Keratinocyte (primary cell): ENCODE data around the gene PLA2R1. TPM values are rescaled to one million over a fixed set of nuclear protein-coding genes. Genes with fewer than 3 reads are reported as not detected.

Source experiments
- DNase-seq: peaks from one replicate; pipeline ENCODE4 v3.0.0-alpha.2; 2011; ENCODE audit warnings: low read depth, missing footprints, low spot score
- FAIRE-seq: peaks from 2 replicates; lab custom pipeline; 2011; peaks lifted over from hg19 to GRCh38; lab: Jason Lieb, UNC
- H2AFZ ChIP-seq: 2 replicates; pipeline ENCODE4 v1.6.0; 2012; ENCODE audit warnings: low read length, control low read depth, inconsistent platforms; ENCODE audit not compliant: control insufficient read depth
- H3K27ac ChIP-seq: 2 replicates; pipeline ENCODE4 v1.5.1; 2011; ENCODE audit warnings: low read length; ENCODE audit not compliant: control insufficient read depth, insufficient read depth
- H3K27me3 ChIP-seq: 3 replicates; pipeline ENCODE4 v1.6.0; 2011; ENCODE audit warnings: low read length; ENCODE audit not compliant: control insufficient read depth, insufficient read depth; ENCODE audit errors: extremely low read depth
- H3K36me3 ChIP-seq, 2 experiments: 2 replicates in 1 of 2; 3 replicates in 1 of 2; pipeline ENCODE4 v1.5.1; 2011; ENCODE audit warnings: low read length in 2 of 2, mild to moderate bottlenecking in 1 of 2; ENCODE audit not compliant: control insufficient read depth in 2 of 2, insufficient read depth in 2 of 2; ENCODE audit errors: extremely low read depth in 1 of 2
- H3K4me1 ChIP-seq: 3 replicates; pipeline ENCODE4 v1.5.1; 2011; ENCODE audit warnings: low read length; ENCODE audit not compliant: control insufficient read depth, insufficient read depth; ENCODE audit errors: extremely low read depth
- H3K4me2 ChIP-seq: 3 replicates; pipeline ENCODE4 v1.6.0; 2011; ENCODE audit warnings: low read depth, low read length; ENCODE audit not compliant: control insufficient read depth, insufficient read depth; ENCODE audit errors: extremely low read depth
- H3K4me3 ChIP-seq, 3 experiments: fragments of 200-600 bp in 1 of 3; sonication (generic) in 1 of 3; 2 replicates in 2 of 3; 3 replicates in 1 of 3; pipeline ENCODE4 v1.5.1; 2011 to 2016; ENCODE audit warnings: low read length in 3 of 3, mild to moderate bottlenecking in 3 of 3, control low read depth in 2 of 3, inconsistent platforms in 1 of 3, low read depth in 1 of 3, mixed read lengths in 1 of 3, mixed run types in 1 of 3, moderate library complexity in 1 of 3; ENCODE audit not compliant: control insufficient read depth in 2 of 3, insufficient read depth in 2 of 3; ENCODE audit errors: extremely low read depth in 1 of 3
- H3K79me2 ChIP-seq: 2 replicates; pipeline ENCODE4 v1.6.0; 2012; ENCODE audit warnings: low read length; ENCODE audit not compliant: control insufficient read depth, insufficient read depth
- H3K9ac ChIP-seq: 3 replicates; pipeline ENCODE4 v1.6.0; 2011; ENCODE audit warnings: low read length; ENCODE audit not compliant: control insufficient read depth, insufficient read depth; ENCODE audit errors: extremely low read depth
- H3K9me1 ChIP-seq: 3 replicates; pipeline ENCODE4 v1.6.0; 2011; ENCODE audit warnings: low read length; ENCODE audit not compliant: control insufficient read depth, insufficient read depth; ENCODE audit errors: extremely low read depth
- H3K9me3 ChIP-seq: 2 replicates; pipeline ENCODE4 v1.5.1; 2012; ENCODE audit warnings: low read depth, low read length; ENCODE audit not compliant: control insufficient read depth
- H4K20me1 ChIP-seq: 3 replicates; pipeline ENCODE4 v1.6.0; 2011; ENCODE audit warnings: low read length; ENCODE audit not compliant: control insufficient read depth, insufficient read depth; ENCODE audit errors: extremely low read depth
- CTCF ChIP-seq, 3 experiments: IDR thresholded peaks in 1 of 3; conservative IDR thresholded peaks in 1 of 3; optimal IDR thresholded peaks in 1 of 3; 2 replicates in 2 of 3; 3 replicates in 1 of 3; pipeline versions ENCODE3 to v1.5.1; 2011; ENCODE audit warnings: low read length in 3 of 3, mild to moderate bottlenecking in 3 of 3, moderate library complexity in 2 of 3, control low read depth in 1 of 3, inconsistent platforms in 1 of 3; ENCODE audit not compliant: insufficient read depth in 2 of 3; ENCODE audit errors: extremely low read depth in 1 of 3
- EZH2 ChIP-seq: IDR thresholded peaks from one replicate; pipeline ENCODE4 v1.6.1; 2012; ENCODE audit warnings: inconsistent platforms, mild to moderate bottlenecking, low read length, moderate library complexity
- dilution Hi-C: fragments of 300-500 bp; cut with MboI; formaldehyde crosslinking; loops from one replicate; pipeline ENCODE4 v1.7.0; 2020; ENCODE audit warnings: low sequenced_read_pairs; ENCODE audit not compliant: extremely low pct_ligation_motif_present
- polyA plus RNA-seq, 5 experiments: library from polyadenylated mRNA; depleted of rRNA in 3 of 5; stranded (reverse) in 3 of 5; stranded (forward) in 1 of 5; unstranded in 1 of 5; fragments of >200 nt; gene quantifications; 1 replicate in 1 of 5; 2 replicates in 3 of 5; 3 replicates in 1 of 5; pipeline versions ENCODE4 v1.2.1 to v1.2.3, GENCODE V29; 2011 to 2012; ENCODE audit warnings: missing spikeins in 2 of 5, low read depth in 1 of 5, low replicate concordance in 1 of 5

Gene PLA2R1
- polyA plus RNA-seq, 1 donor (not counting 4 experiments of a cell fraction or from before 2014, with no cell fraction given) = 12.3 TPM

GRCh38 chr2:160104115-160104514 lies 41.7 kb upstream of the PLA2R1 start:
- dilution Hi-C loops = no loop called here
- Histone ChIP-seq H3K36me3 (peaks cover 16 to 22% of the 10 kb centered on the region in 2 experiments), H3K9me3 (no peaks in the 10 kb centered on the region), H4K20me1 (no peaks in the 10 kb centered on the region), H3K27me3 (no peaks in the 10 kb centered on the region), H2AFZ (no peak overlapping the region), H3K9me1 (no peaks in the 10 kb centered on the region), H3K4me2 (no peak overlapping the region), H3K79me2 (no peaks in the 10 kb centered on the region), H3K27ac (no peak overlapping the region), H3K4me1 (peaks cover 2% of the 10 kb centered on the region), H3K9ac (no peak overlapping the region), H3K4me3 (no peak overlapping the region)
- DNase-seq (no peak), FAIRE-seq (no peak)
- TF ChIP-seq EZH2 = no peak
- TF ChIP-seq CTCF (optimal IDR thresholded peaks at IDR 0.05 in 1 of 3, IDR thresholded peaks at IDR 0.05 in 1 of 3, conservative IDR thresholded peaks at IDR 0.05 in 1 of 3; ENCODE audit: extremely low read depth in 1 of 3, insufficient read depth in 2 of 3, low read length in 3 of 3) = no peak

- no peak overlapping the region for H3K4me2 ChIP-seq
- no peak overlapping the region for H3K9ac ChIP-seq
- H3K27ac ChIP-seq = no peak overlapping the region
- FAIRE-seq = no peak
- H2AFZ ChIP-seq = no peak overlapping the region
- peaks cover 4 to 5% of the 10 kb centered on the region in 2 experiments for H3K36me3 ChIP-seq
- no peaks in the 10 kb centered on the region for H3K79me2 ChIP-seq
- dilution Hi-C loops = no loop called here
- DNase-seq = no peak
- no peaks in the 10 kb centered on the region for H3K9me1 ChIP-seq
- H4K20me1 ChIP-seq = no peaks in the 10 kb centered on the region
- H3K4me3 ChIP-seq = no peak overlapping the region
- peaks cover 7% of the 10 kb centered on the region for H3K4me1 ChIP-seq
- peaks cover 2% of the 10 kb centered on the region for H3K9me3 ChIP-seq
- TF ChIP-seq EZH2 (no peak), CTCF (optimal IDR thresholded peaks at IDR 0.05 in 1 of 3, IDR thresholded peaks at IDR 0.05 in 1 of 3, conservative IDR thresholded peaks at IDR 0.05 in 1 of 3; ENCODE audit: extremely low read depth in 1 of 3, insufficient read depth in 2 of 3, low read length in 3 of 3) (no peak)
- no peaks in the 10 kb centered on the region for H3K27me3 ChIP-seq
These were observed 34.9 kb upstream of the PLA2R1 start for GRCh38 chr2:160097326-160097725.
